GM12891 (cell line): ENCODE measurements around the gene KRT73.

Experiments
- POLR2A ChIP-seq: IDR thresholded peaks from 2 replicates; pipeline ENCODE4 v1.6.1; 2011; ENCODE audit warnings: low read depth, low read length, control low read depth
- POLR2AphosphoS5 ChIP-seq: IDR thresholded peaks from 2 replicates; pipeline ENCODE4 v1.6.1; 2011; ENCODE audit warnings: low read depth, low read length, control low read depth

DNA sequence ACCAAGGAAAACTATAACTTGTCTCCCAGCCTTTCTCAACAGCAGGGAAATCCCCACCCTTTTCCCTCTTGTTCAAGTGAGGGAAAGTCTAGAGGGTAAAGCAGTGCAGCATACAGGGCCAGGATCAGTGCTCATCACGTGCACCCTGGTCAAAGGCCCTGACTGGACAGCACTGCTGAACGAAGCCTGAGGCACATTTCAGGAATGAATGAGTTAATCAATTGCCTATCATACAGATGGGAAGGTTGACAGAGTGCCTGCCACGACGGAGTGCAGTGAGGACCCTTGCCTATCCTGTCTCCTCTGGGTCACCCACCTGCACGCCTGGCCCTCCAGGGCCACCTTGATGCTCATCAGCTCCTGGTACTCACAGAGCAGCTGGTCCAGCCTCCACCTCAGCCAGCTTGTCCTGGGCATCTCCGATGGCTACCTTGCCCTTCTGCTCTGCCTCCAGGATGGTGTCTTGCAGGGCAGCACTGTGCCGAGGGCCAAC, 11.7 kb upstream of the KRT73 start:
- no peak for TF ChIP-seq POLR2A
- TF ChIP-seq POLR2AphosphoS5 = no peak
